Measurements from ENCODE around the gene CIAO2B.
"Not testable (repeated sequence)": the region's sequence is repeated elsewhere in the genome, so short reads cannot be mapped to it uniquely, and the experiment has no call there.

The CIAO2B gene

GRCh38 chr16:66934138-66934838, at the start of gene CIAO2B:
Gene CIAO2B, minus strand, starts transcription at chr16:66934402. Its CDS starts 38 bp downstream, at chr16:66934364.
- peak; percentile 94 for DNase-seq

DNA sequence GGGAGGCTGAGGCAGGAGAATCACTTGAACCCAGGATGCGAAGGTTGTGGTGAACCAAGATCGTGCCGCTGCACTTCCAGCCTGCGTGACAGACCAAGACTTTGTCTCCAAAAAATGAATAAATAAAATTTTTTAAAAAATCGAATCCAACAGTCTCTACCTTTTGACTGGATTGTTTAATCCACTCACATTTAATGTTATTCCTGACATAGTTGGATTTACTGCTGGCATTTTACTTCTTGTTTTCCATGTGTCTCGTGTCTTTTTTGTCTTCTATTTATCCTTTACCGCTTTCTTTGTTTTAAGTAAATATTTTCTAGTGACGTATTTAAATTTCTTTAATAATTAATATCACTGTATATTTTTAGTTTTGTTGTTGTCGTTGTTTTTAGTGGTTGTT, 48.8 kb upstream of the CIAO2B start:
- no peak for DNase-seq

DNA sequence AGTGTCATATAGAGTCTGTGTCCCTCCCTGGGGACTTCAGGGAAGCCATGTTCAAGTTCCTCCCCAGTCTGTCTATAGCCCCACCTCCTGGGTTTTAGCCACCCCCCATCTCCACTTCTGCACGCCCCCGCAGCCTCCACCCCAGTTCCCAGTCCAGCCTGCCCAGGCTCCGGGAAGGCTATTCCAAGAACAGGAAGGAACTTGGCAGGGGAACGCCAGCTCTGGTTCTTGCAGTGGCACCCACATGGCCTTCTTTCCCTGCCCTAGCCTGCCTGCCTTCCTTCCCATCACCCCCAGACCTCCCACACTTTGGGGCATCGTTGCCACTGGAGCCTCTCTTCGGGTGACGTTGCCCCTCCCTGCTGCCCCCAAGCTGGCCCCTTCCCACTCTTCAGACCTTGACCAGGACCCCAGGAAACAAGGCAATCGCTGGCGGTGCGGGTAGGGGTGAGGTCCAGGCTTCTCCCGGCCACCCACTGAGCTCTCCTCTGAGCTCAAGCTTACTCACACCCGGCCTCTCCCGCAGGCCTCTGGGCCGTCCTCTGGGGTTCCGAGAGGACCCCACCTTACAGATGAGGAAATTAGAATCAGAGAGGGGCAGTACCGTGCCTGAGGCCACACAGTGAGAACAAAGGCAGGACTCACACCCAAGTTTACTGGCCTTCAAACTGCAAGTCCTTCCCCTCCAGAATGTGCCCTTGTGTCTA, 45.0 kb upstream of the CIAO2B start:
- no peak for DNase-seq

- DNase-seq: peak; percentile 95
Observed at GRCh38 chr16:66977341-66978113, 43.3 kb upstream of the CIAO2B start.

DNA sequence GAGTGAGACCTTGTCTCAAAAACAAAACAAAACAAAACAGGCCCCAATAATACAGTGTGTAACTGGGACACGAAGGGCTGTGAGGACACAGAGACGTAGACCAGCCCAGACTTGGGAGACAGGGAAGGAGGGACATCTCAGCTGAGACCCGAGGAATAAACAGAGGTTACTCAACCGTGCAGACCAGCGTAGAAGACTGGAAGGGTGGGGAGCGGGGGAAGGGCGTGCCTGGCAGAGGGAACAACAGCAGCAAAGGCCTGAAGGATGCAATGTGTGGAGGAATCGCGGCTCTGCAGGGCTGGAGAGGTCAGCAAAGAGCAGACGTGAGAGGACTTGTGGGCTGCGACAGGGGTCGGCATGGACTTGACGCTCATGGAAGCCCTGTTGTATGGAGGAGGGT, 42.5 kb upstream of the CIAO2B start:
- no peak for DNase-seq

DNA sequence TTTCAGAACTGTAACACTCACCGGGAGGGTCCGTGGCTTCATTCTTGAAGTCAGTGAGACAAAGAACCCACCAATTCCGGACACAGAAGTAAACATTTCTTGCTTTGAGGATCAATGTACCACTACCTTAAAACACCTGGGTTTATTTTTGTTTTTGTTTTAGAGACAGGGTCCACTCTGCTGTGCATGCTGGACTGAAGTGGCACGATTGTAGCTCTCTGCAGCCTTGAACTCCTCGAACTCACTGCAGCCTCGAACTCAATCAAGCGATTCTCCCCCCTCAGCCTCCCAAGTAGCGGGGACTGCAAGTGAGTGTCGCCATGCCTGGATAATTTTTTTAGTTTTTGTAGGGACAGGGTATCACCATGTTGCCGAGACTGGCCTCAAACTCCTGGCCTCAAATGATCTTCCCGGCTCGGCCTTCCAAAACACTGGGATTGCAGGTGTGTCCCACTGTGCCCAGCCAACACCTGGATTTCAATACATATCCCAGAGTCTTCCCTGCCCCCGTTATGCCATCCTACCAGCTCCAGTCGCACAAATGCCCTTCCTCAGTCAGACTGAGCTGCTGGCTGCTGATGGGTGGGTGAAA, 41.2 kb upstream of the CIAO2B start:
- DNase-seq: no peak

- peak; percentile 77 to 79 for DNase-seq
Observed at GRCh38 chr16:66974932-66975246, 40.7 kb upstream of the CIAO2B start.

GRCh38 chr16:66974156-66974931, 40.1 kb upstream of the CIAO2B start:
- DNase-seq: not testable (repeated sequence)

DNA sequence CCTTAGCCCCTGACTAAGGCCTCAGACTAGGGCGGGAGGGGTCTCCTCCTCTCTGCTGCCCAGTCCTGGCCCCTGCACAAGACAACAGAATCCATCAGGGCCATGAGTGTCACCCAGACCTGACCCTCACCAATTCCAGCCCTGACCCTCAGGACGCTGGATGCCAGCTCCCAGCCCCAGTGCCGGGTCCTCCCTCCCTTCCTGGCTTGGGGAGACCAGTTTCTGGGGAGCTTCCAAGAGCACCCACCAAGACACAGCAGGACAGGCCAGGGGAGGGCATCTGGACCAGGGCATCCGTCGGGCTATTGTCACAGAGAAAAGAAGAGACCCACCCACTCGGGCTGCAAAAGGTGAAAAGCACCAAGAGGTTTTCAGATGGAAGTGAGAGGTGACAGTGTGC, 39.5 kb upstream of the CIAO2B start:
- DNase-seq: no peak

- DNase-seq: no peak
Observed at GRCh38 chr16:66972983-66973382, 38.8 kb upstream of the CIAO2B start.

- no peak for DNase-seq
Observed at GRCh38 chr16:66970775-66971720, 36.8 kb upstream of the CIAO2B start.

- DNase-seq: no peak
Observed at GRCh38 chr16:66968847-66969246, 34.6 kb upstream of the CIAO2B start.

DNA sequence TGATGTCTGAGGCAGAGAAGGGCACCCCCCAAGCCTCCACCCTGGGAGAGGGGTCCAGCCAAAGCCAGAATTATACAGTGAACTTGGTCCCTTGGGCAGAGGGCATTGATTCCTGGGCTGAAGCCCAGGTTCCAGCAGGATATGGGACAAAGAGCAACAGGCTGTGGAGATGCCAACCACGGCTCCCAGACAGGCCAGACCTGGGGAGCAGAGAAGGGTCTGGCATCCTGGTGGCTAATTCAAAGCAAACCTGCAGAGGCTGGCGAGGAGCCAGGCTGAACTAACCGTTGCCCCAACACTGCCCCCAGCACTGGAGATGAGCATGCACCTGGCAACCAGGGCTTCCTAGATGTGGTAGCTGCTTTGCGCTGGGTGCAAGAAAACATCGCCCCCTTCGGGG, 29.8 kb upstream of the CIAO2B start:
- DNase-seq: no peak

DNA sequence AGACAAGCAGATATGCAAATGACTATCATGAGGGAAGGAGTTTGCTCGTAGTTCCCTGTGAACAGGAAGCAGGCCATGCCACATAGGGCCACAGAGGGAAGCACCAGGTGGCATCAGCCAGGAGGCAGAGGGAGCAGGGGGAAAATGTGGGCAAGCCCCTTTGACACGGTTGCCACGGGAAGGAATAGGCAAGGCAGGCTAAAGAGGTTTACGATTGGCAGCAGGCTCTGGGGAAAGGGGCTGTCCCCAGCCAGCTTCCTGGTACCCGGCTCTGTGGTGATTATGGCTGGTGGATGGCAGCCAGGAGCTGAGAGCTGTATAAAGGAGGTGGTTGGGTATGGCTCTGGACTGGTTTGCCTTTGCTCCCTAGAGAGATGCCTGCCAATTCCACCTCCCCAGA, 27.7 kb upstream of the CIAO2B start:
- no peak for DNase-seq

GRCh38 chr16:66961065-66961744, 27.0 kb upstream of the CIAO2B start, which contains the start of gene CES3:
Gene CES3, plus strand, starts transcription at chr16:66961266. Its CDS starts 42 bp downstream, at chr16:66961308.
- DNase-seq: peak; percentile 75 to 82

GRCh38 chr16:66960270-66960669, 26.1 kb upstream of the CIAO2B start:
- no peak for DNase-seq

- no peak for DNase-seq
Observed at GRCh38 chr16:66959704-66960161, 25.5 kb upstream of the CIAO2B start.

DNA sequence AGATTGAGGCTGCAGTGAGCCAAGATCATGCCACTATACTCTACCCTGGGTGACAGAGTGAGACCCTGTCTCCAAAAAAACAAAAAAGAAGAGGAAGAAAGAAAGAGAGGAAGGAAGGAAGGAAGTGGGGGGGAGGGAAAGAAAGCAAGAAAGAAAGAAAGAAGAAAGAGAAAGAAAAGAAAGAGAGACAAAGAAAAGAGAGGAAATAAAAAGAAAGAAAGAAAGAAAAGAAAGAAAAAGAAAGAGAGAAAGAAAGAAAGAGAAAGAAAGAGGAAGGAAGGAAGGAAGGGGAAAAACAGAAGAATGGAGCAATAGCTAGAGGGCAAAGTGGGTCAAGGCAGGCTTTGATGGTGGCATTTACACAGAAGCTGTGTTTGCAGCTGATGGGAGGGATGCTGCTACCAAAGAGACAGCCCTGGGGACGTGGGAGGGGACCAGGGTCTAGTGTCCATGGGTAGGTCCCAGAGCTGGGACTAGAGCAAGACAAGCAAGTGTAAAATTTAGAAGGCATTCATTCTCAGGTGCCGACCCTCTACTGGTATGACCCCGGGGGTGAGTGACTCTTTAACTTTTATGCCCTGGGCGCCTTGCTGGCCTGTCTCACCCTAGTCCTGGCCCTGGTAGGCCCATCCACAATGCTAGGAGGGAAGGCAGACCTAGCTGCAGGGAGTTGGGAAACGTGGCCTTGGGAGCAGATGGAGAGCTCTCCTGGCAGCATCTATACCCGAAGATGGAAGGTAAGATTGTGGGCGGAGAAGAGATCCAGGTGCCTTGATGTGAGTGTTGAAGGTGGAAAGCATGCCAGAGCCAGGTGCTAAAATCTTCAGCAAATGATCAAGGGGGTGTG, 24.9 kb upstream of the CIAO2B start:
- no peak for DNase-seq

- not testable (repeated sequence) for DNase-seq
Observed at GRCh38 chr16:66956154-66956457, 21.9 kb upstream of the CIAO2B start.
